Measurements from ENCODE around the gene IFNE. TPM values are rescaled to one million over a fixed set of nuclear protein-coding genes. Genes with fewer than 3 reads are reported as not detected.

IFNE gene
- total RNA-seq, 1 donor from 2014 or later: not detected

DNA sequence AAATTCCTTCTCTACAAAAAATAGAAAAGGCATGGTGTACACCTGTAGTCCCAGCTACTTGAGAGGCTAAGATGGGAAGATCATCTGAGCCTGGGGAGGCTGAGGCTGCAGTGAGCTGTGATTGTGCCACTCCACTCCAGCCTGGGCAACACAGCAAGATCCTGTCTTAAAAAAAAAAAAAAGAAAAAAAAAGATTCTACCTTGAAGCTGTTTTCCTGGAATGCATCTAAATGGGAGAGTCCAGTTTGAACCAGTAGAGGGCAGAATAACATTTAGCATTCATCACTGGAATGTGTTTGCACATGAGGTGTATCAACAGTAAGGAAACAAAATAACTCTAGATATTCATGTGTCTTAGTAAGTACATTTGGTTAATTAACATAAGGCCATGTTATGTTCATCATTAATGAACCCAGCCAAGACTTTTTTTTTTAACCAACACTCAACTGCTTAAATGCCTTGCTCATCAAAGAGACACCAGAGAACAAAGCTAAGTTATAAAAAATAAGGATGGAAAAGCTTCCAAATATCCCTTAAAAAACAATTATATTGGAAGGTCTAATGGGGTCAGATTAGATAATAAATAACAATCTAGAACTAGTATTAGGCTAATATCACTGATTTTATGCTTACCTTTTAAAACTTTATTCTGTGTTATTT, 16.1 kb downstream of the IFNE start:
- Histone ChIP-seq H3K9me3 (no peaks in the 10 kb centered on the region), H3K27me3 (no peaks in the 10 kb centered on the region), H3K4me1 (no peaks in the 10 kb centered on the region), H3K27ac (no peak overlapping the region), H3K36me3 (no peaks in the 10 kb centered on the region), H3K4me3 (no peak overlapping the region)
- intact Hi-C loops (cut with DNase I): no loop called here
- TF ChIP-seq CTCF (IDR thresholded peaks at IDR 0.05): peak; percentile 69
- DNase-seq: no peak
- ATAC-seq: peak; percentile 77

DNA sequence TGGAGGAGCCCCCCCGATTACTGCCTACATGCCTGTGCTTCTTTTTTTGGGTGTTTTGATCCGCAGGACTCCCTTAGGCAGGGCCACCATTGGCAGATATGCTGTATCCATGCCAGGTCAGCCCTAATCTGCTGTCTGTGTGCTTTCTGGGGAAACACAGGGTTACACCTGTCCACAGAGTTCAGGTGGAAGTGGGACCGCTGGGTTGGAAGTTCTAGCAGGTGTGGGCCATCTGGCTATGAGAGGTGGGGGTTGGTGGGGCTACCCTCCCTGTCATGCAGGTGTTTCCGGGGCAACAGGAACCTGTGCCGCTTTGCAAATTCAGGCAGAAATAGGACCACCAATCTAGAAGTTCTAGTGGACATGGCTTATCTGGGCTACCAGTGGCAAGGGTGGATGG, 17.0 kb downstream of the IFNE start:
- H3K4me3 ChIP-seq: no peak overlapping the region
- no peak overlapping the region for H3K27ac ChIP-seq
- no peaks in the 10 kb centered on the region for H3K36me3 ChIP-seq
- ATAC-seq (no peak), DNase-seq (no peak)
- H3K27me3 ChIP-seq: no peaks in the 10 kb centered on the region
- intact Hi-C loops (cut with DNase I): no loop called here
- no peak for TF ChIP-seq CTCF (IDR thresholded peaks at IDR 0.05)
- no peaks in the 10 kb centered on the region for H3K9me3 ChIP-seq
- H3K4me1 ChIP-seq: no peaks in the 10 kb centered on the region

DNA sequence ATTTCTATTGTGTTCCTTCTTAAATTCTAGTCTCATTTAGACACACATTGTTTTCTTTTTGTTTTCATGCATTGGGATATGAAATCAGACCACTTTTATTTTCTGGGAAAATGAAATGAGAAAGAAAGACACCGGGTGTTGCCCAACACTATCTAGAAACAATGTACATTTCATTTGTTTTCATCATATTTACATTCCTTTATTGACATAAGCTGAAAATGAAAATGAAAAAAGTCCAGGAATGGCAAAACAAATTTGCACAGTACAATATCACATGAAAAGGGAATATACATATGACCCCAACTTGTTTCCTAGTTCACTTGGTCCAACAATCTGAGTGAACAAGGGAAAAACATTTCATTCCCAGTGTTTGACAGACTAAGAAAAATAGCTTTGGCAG, 20.7 kb downstream of the IFNE start:
- DNase-seq (no peak), ATAC-seq (no peak)
- Histone ChIP-seq H3K4me3 (no peak overlapping the region), H3K27ac (no peak overlapping the region), H3K27me3 (peaks cover 3% of the 10 kb centered on the region), H3K9me3 (no peaks in the 10 kb centered on the region), H3K36me3 (no peaks in the 10 kb centered on the region), H3K4me1 (no peaks in the 10 kb centered on the region)
- intact Hi-C loops (cut with DNase I): no loop called here
- no peak for TF ChIP-seq CTCF (IDR thresholded peaks at IDR 0.05)

- Histone ChIP-seq H3K4me1 (no peaks in the 10 kb centered on the region), H3K36me3 (no peaks in the 10 kb centered on the region), H3K27ac (no peak overlapping the region), H3K4me3 (no peak overlapping the region), H3K27me3 (peaks cover 4% of the 10 kb centered on the region), H3K9me3 (no peaks in the 10 kb centered on the region)
- DNase-seq: no peak
- intact Hi-C loops (cut with DNase I): no loop called here
- ATAC-seq: peak; percentile 73
- TF ChIP-seq CTCF (IDR thresholded peaks at IDR 0.05): peak; percentile 58
Measured at GRCh38 chr9:21455320-21455719, 26.8 kb downstream of the IFNE start.

DNA sequence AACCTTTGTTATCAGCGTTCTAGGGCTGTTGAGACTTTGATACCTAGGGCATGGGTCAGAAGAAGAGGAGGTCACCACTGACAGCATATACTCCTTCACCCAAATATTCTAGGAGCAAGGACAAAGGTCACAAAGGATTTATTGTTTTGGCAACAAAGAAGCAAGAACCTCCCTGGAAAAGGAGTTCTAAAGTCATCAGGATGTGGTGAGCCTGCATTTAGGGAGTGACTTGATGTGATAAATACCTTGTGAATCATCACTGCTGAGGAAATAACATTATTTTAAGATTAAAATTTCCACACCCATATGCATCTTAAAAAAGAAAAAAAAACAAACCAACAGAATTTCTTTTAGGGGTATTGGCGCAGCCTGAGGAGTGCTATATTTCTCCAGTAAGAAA, 28.0 kb downstream of the IFNE start:
- Histone ChIP-seq H3K27me3 (peaks cover 4% of the 10 kb centered on the region), H3K36me3 (no peaks in the 10 kb centered on the region), H3K27ac (no peak overlapping the region), H3K4me1 (no peaks in the 10 kb centered on the region), H3K4me3 (no peak overlapping the region), H3K9me3 (no peaks in the 10 kb centered on the region)
- no peak for DNase-seq
- no peak for TF ChIP-seq CTCF (IDR thresholded peaks at IDR 0.05)
- intact Hi-C loops (cut with DNase I): no loop called here
- no peak for ATAC-seq

- intact Hi-C loops (cut with DNase I): no loop called here
- ATAC-seq: no peak
- Histone ChIP-seq H3K27me3 (peaks cover 4% of the 10 kb centered on the region), H3K4me1 (no peaks in the 10 kb centered on the region), H3K4me3 (no peak overlapping the region), H3K9me3 (no peaks in the 10 kb centered on the region), H3K27ac (no peak overlapping the region), H3K36me3 (no peaks in the 10 kb centered on the region)
- no peak for DNase-seq
- TF ChIP-seq CTCF (IDR thresholded peaks at IDR 0.05): no peak
Measured at GRCh38 chr9:21452681-21453080, 29.4 kb downstream of the IFNE start.
